B cell (primary cell): ENCODE data around the gene GLG1.
"Not testable (repeated sequence)": the region's sequence is repeated elsewhere in the genome, so short reads cannot be mapped to it uniquely, and the experiment has no call there.

Source experiments
- CTCF ChIP-seq: fragments of 200-600 bp; IDR thresholded peaks from one replicate; pipeline ENCODE4 v1.8.0; 2022; ENCODE audit warnings: antibody characterized with exemption, mild to moderate bottlenecking
- EZH2 ChIP-seq: IDR thresholded peaks from 2 replicates; pipeline ENCODE4 v1.6.1; 2012; ENCODE audit warnings: borderline replicate concordance, low read depth, mild to moderate bottlenecking, moderate library complexity, low read length; ENCODE audit not compliant: insufficient read depth, poor library complexity, severe bottlenecking

GRCh38 chr16:74518934-74519333, 88.0 kb downstream of the GLG1 start:
- TF ChIP-seq CTCF, EZH2: not testable (repeated sequence)
